GM20431 (cell line): ENCODE results near the gene UMAD1.

Source experiments
- in situ Hi-C: fragments of 300-500 bp; cut with MseI, MboI; formaldehyde crosslinking; loops from one replicate; pipeline ENCODE4 v1.15.0; 2020; ENCODE audit warnings: low sequenced_read_pairs; ENCODE audit not compliant: unreplicated experiment

UMAD1 gene

DNA sequence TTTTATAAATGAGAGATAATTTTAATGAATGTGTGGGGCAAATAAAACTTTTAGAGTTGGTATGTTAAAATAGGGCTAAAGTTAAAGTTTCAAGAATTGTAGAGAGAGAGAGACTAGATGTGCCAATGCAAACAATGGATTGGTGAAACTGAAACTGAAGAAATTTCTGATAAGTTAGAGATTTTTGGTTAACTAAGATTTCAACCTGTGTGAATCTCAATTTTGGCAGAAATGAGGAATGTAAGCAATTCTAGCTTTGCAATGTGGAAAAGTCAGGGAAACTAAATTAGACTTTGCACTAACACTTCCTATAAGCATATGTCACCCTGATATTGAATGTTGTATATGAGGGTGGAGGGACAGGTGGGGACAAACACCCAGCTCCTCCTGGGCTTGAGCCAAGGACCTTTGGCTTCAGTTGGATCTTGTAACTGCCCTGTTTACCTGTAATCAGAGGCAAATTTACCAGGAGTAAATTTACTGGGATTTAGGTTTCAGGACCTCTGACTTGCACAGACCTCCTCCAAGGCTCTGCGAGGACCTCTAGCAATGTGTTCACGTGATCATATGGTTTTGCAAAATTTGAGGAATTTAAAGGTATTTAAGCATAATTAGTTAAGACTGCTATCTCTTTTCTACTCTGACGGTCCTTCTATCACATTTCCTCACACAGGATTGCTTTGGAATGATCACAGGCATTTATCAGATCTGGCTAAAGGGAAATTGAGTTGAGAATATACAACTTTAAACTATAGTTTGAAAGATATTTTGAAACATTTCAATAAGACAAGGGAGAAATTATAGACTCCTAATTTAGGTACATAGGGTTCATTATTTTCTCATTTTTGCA is 110.9 kb downstream of the UMAD1 start:
- in situ Hi-C loops: loop anchor here (25.0 kb wide), 1 partner anchor 461 kb away; no protein-coding TSS in a partner anchor

DNA sequence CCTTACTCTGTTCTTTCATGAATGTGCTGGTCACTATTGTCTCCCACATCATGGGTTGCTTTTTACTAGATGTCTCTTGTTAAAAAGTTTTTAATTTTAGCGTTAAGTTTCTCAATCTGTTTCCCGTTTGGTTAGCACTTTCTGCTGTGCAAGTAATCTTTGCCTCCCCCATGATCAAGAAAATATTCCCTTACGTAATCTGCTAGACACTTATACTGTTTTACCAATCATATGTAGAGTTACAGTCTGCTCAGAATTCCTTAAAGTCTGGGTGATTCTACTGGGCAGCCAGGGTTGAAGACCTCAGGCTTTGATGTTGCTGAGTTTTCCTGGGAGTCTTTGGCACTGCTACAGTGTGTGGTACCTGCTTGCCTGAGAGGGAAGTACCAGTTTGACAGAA is 116.0 kb downstream of the UMAD1 start:
- in situ Hi-C loops: loop anchor here (25.0 kb wide), 1 partner anchor 456 kb away; no protein-coding TSS in a partner anchor

DNA sequence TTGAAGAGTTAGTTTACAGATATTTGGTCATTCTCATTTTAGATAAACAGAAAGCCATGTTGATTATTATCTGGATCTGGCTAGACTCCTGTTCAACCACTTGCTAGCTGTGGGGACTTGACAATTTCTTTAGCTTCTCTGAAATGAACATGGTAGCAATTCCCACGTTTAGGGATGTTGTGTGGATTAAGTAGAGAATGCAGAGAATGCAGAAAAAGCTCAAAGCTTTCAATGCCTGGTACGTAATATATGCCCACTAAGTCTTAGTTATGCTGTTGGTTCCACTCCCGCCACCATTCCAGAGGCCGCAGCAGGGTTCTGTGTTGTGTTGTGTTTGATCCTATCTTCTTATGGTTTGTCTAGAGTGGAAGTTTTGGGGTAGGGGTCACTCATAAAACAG is 117.0 kb downstream of the UMAD1 start:
- in situ Hi-C loops: loop anchor here (25.0 kb wide), 1 partner anchor 455 kb away; no protein-coding TSS in a partner anchor

DNA sequence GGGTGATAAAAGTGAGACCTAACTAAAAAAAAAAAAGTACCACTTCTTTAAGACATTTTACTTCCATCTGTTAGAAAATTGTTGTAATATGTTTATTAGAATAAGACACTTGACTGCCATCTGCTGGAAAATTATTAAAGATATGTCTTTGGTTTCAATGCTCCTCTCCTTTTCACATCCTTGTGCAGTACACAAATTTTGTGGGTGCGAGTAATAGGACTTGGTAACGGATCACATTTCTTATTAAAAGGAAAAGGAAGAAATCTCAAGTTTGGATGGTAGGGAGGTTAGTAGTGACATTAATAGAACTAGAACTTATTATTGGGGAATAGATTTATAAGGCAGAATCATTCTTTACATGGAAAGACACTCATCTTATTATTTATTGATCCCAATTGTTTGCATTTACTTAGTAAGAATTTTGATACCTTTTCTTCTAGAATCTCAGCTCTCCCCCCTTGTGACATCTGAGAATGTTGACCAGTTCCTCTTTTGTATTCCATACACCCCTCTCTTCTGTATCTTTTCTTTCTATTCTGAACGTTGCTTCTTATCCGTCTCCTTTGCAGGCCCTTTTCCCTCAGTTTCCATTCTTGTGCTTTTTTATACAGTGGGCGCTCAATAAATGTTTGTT is 120.9 kb downstream of the UMAD1 start:
- in situ Hi-C loops: loop anchor here (25.0 kb wide), 1 partner anchor 451 kb away; no protein-coding TSS in a partner anchor

DNA sequence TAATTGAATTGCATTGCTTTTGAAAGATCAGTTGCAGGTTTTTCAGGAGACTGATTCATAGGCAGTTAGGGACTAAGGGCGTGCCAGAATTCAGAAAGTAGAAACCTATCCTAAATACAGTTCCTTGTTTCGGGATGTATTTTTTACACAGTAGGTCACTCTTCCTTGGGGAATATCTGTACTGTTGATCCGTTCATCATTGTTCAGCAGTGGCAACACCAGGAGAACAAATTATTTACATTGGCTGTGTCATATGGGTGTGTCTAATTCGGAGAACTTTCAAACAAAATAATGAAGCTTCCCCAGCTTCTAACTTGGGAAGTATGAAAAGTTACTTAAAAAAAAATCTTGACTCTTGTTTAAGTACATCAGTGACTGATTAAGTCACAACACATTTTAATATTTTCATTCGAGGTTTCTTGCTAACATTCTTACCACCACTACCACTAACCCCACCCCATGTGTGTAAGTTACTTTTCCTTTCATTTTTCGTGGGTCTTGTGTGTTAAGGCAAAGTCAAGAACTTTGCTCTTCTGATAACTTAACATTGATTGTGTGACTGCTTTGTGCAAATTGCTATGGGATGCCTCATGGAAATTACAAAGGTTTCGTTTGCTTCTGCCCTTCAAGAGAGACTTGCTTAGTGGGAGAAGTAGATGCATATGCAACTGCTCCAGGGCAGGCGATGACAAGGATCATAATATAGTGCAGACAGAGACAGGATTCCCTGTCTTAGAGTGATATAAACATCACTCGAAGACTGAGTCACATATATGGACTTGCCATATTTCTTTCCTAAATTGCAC is 121.6 kb downstream of the UMAD1 start:
- in situ Hi-C loops: loop anchor here (25.0 kb wide), 1 partner anchor 450 kb away; no protein-coding TSS in a partner anchor

DNA sequence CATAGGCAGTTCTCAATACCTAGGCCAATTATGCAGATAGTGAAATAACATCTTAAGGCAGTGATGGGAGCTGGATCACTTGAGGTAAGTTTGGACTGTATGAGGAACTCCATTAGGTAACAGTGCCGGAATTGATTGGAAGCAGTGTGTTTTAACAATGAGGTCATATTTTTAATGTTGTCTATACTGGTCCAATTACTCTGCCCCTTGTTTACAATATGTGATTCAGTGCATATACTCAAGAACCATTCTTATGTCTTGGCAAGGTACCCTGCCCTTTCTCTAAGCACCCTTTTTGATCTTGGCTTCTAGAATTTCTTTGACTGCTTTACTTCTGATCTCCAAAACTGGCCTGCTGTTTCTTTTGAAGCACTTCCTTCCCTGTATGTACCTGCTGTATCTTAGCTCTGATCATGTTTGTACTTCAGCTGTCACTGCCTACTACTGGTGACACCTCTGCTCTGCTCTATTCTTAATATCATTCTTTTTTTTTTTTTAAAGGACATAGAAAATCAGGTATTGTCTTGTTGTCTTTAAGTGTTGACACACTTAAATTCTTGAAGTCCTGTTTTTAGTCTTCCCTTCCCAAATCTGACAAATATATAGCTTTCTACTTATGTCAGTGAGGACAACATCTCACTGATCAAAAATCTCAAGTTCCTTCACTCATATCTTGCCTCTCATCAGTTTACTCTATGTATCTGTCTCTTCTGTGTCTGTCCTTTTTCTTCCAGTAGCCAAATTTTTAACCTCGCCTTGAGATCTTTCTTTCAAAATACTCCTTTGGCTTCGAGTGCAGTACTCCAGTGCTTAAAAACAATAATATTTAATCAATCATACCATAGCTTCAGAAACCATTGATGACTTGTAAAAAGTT is 124.2 kb downstream of the UMAD1 start:
- in situ Hi-C loops: loop anchor here (25.0 kb wide), 1 partner anchor 448 kb away; no protein-coding TSS in a partner anchor

DNA sequence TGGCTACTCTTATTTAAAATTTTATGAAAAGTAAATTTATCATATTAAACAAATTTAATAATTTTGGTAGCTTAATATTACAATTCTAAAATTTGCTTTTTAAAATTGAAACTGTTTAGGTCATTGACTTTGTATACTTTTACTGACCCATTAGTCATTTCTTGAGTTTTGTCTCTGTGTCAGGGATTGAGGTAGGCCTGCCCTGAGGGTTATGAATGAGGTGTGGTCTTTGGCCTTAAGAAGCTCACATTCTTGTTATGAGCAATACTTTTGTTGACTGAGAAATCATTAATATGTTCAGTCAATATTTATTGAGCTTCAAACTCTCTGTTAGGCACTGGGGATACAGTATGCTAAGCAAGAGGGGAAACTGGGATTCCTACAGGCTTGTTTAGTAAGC is 124.9 kb downstream of the UMAD1 start:
- in situ Hi-C loops: loop anchor here (25.0 kb wide), 1 partner anchor 447 kb away; no protein-coding TSS in a partner anchor

DNA sequence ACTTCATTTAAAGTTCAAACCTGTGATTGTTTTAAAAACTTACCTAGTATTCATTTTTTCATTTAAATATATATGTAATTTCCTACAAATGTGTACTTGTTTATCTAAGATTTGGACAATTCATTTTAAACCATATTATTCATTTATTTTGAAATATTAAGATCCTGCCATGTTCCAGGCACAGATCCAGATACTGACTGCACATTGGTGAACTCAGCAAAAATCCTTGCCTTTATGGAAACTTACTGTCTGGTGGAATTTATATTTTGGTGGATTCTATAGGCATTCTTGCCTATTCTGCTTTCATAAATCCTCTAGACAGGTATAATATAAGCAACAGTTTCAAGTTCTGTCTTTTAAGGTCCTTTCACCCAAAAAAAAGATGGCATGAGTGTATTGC is 126.1 kb downstream of the UMAD1 start:
- in situ Hi-C loops: loop anchor here (25.0 kb wide), 1 partner anchor 446 kb away; no protein-coding TSS in a partner anchor

DNA sequence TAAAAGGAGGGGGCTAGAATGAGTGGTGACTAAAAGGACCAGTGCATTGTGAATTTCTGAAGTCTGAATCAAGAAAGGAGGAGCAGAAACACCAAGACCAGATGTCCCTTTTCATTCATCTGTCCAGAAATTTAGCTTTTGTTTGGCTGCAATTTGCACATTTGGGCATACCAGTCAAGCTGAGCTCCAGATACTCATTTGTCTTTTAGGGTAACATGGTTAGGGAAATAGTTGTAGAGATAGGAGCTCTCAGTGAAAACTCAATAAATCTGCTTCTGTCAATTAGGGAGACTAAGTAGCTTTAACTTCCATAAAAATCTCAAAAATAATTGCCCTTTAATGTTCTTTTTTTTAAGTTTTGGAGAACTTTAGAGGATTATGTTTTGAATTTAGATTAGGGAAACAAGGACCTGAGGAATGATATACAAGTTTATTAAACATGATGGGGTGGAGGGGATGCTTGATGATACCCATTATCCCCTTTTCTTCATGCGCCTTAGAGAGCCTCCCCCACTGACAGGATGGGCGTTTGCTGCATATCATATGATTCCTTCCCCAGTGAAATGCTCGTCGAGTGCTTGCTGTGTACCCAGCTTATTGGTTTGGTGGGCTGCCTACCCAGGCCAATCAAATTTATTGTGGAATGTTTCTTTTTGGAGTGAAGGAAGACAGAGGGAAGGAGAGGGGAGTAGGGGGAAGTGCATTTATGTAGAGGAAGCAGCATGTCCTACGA is 128.6 kb downstream of the UMAD1 start:
- in situ Hi-C loops: loop anchor here (25.0 kb wide), 1 partner anchor 443 kb away; no protein-coding TSS in a partner anchor

DNA sequence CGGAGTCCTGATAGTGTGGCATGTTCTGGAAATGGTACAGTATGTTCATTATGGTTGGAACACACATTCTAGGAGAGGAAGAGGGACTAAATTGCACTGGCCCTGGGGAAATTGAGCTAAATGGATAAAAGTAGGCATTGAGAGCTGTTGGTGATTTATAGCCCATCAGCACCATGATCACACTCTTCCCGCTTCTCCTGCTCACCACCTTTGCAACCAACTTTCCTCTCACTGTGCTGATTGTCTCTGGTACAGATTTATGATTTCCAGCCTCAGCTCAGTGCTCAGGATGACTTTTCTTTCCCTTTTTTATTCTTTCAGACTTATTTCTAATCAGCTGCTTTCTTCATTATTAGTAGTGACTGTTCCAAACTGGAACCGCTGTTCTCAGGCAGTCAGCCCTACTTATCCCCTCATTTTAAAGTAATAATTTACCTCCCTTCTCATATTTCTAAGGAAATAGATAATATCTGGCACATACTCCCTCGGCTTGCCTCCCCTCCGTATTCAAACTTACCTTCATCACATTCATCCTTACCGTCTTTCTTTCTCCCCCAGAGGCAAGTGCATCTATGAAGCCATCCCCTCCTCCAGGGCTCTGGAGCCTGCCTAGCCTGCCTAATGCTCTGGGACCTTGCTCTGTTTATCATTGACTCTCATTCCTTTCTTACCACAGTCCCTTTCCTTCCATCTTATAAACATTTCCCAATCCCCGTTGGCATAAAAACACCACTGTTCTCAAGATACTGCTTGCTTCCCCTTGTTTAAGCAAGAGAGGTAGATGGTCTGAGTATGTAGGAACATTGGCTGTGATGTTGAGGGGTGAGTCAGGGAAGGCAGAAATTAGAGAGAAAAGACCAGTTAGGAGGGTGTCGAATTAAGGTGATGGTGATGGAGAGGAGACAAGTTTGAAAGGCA is 129.4 kb downstream of the UMAD1 start:
- in situ Hi-C loops: loop anchor here (25.0 kb wide), 1 partner anchor 442 kb away; no protein-coding TSS in a partner anchor

DNA sequence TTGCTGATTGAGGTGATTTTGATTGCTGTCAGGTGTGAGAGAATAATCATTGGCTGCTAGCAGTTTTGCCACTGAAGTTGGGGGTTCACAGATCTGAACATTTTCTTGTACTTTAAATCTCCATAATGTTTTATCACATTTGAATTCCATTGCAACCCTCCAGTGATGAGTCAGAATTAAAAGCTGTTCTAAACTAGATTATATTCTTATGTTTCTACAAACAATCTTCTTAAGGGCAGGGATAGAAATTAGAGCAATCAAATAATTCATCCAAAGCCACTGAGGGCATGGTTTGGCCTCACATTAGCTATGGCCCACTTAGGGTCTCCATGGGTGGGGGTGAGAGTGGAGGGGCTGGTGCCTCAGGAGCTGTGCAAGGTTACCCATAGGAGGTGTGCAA is 130.9 kb downstream of the UMAD1 start:
- in situ Hi-C loops: loop anchor here (25.0 kb wide), 1 partner anchor 441 kb away; no protein-coding TSS in a partner anchor

DNA sequence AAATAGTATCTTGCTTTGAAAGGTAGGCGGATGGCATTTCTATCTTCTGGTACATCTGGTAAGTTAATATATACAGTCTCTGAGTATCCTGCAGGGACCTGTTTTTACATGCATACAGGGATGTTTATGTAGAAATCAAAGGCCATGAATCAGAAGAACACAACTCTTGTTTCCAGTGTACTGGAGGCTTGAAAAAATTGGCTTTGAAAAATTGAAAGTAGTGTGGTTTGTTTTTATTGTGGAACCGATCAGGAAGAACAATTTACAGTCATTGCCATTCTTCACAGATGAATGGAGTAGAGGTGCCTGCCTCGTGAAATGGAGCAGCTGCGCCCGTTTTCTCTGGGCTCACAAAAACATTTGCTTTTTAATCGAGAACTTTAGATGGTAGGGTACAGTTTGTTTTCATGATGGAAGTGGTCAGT is 131.9 kb downstream of the UMAD1 start:
- in situ Hi-C loops: loop anchor here (25.0 kb wide), 1 partner anchor 440 kb away; no protein-coding TSS in a partner anchor

DNA sequence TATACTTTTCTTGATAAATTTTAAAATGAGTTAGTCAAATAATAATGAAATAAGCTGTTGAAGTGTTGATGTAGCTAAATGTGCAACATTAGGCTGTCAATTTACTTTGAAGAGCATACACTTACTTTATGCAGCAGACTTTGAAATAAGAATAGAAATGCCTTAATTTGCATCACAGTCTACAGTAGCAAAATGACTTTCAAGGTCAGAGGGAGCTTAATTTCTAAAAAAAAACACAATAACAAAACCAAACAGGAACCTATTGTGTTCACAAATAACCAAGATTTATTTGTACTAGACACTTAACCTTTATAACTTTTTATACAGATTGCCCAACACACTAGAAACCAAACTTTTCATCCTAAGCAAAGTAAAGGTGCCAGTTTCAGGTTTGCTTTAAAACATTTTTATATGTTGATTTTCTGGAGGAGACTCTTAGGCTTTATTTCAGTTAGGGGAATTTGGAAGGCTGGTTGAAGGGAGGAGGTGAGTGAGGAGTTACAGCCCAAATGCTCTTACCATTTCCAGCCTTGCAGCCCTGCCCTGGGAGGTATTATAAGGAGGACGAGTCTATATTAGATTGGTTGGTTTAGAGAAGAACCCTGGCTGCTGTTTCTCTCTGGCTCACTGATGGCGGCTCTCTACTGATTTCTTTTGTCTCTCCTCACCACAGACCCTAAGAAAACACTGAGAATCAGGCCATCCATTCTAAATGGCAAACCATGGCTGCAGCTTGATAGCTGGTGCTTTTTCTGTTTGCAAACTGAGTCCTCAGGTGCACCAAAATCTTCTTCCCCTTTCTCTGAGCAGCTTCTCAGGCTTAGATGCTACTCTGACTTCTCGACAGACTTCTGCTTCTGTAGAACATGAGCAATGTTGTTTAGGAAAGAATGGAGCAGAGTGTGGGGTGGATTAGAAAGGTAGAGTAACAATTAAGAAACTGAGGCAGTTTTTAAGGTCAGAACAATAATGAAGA is 133.1 kb downstream of the UMAD1 start:
- in situ Hi-C loops: loop anchor here (25.0 kb wide), 1 partner anchor 439 kb away; no protein-coding TSS in a partner anchor

DNA sequence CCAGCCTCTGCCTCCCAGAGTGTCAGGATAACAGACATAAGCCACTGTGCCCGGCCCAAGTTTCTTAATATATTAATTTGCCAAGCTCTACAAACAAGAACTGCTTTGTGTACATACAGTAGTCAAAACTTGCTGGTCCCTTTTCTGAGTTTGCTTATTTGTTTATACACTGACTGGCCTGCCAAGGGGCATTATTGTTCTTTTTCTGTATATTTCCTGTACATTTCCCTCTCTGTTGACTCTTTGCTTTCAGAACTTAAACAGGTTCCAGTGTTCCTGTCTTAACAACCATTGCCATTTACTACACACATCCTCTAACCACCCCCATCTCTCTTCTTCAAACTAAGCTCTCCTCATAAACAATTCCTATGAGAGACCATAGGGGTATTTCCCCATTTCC is 139.3 kb downstream of the UMAD1 start:
- in situ Hi-C loops: no loop called here

DNA sequence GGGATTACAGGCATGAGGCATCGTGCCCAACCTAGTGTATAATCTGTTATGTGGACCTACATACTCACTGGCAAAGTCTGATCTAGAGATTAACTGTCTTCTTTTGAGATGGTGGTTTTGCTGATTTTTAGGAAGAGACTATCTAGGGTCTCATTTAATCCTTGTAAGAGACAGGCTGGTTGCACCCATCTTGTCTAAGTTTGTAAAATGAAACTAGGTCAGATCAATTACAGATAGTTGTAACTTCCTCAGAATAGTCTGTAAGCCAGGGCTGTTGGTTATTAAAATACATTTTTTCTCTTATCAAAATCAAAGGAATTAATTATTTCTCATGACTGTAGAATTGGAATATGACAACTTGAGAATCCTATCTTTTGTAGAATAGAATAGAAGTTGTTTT is 142.4 kb downstream of the UMAD1 start:
- in situ Hi-C loops: no loop called here

DNA sequence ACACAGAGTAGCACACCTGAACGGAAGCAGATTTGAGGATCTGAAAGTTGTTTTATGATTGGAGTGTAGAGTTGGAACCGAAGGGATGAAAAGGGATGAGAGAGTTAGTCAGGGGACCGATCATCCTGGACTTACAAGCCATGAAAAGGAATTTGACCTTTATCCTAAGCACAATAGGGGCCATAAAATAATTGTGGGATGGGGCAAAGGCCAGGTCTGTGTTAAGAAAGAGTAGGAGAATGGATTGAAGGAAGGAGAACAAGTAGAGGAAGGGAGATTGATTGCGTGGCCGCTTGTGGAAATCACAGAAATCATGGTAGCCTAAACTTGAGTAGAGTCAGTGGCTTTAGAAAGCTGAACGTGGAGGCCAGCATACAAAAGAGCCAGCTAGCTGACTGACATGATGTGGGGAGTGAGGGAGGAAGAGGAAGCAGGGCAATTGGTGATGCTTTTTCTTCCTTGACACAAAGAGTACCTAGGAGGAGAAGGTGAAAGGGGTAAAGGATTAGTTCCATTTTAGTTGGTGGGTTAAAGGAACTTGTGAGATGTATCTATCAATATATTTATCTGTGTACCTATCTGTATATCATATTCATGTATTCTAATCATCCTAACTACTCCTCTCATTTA is 144.9 kb downstream of the UMAD1 start:
- in situ Hi-C loops: no loop called here
